SK-N-SH (cell line): ENCODE data around the gene ATRN. TPM values are rescaled to one million over a fixed set of nuclear protein-coding genes. Genes with fewer than 3 reads are reported as not detected.

ENCODE experiments used
- CTCF ChIA-PET: fragments of 300-600, 350-600 bp; formaldehyde crosslinking; extraction: SDS; loops from one replicate; lab custom pipeline; 2021; lab: Yijun Ruan, JAX
- POLR2A ChIA-PET: fragments of 350-600 bp; sonication (Branson Sonifier 250); formaldehyde crosslinking; extraction: SDS; loops from one replicate; lab custom pipeline; 2020; ENCODE audit warnings: antibody characterized with exemption, inconsistent platforms; lab: Yijun Ruan, JAX
- DNase-seq: peaks from one replicate; pipeline ENCODE4 v3.0.0; 2012
- H2AFZ ChIP-seq: fragments of 200-600 bp; sonication (generic); 2 replicates; pipeline ENCODE4 v1.8.1; 2016; ENCODE audit warnings: antibody characterized with exemption, mild to moderate bottlenecking, low read depth
- H3F3A ChIP-seq: fragments of 200-600 bp; sonication (generic); replicated peaks from 2 replicates; pipeline ENCODE3; 2016; ENCODE audit warnings: antibody characterized with exemption, mild to moderate bottlenecking; ENCODE audit not compliant: insufficient read depth
- H3K27ac ChIP-seq, 2 experiments: fragments of 200-500 bp in 1 of 2; fragments of 200-600 bp in 1 of 2; sonication (Bioruptor generic) in 1 of 2; sonication (generic), shearing (Covaris generic) in 1 of 2; 2 replicates each; pipeline versions ENCODE4 v1.5.1 to v1.6.1; 2014 to 2016; ENCODE audit warnings: low read depth in 2 of 2, inconsistent platforms in 1 of 2, low read length in 1 of 2, mild to moderate bottlenecking in 1 of 2, mixed read lengths in 1 of 2
- H3K27me3 ChIP-seq: fragments of 200-600 bp; sonication (generic), shearing (Covaris generic); 2 replicates; pipeline ENCODE4 v1.6.1; 2016; ENCODE audit warnings: mixed run types; ENCODE audit not compliant: insufficient read depth
- H3K36me3 ChIP-seq, 2 experiments: fragments of 200-500 bp in 1 of 2; fragments of 200-600 bp in 1 of 2; sonication (Bioruptor generic) in 1 of 2; sonication (generic) in 1 of 2; replicated peaks in 1 of 2; 2 replicates each; pipeline versions ENCODE3 to v1.5.1; 2014 to 2016; ENCODE audit warnings: low read length in 1 of 2, mild to moderate bottlenecking in 1 of 2; ENCODE audit not compliant: insufficient read depth in 2 of 2, control insufficient read depth in 1 of 2
- H3K4me1 ChIP-seq, 2 experiments: fragments of 200-500 bp in 1 of 2; fragments of 200-600 bp in 1 of 2; sonication (Bioruptor generic) in 1 of 2; sonication (generic), shearing (Covaris generic) in 1 of 2; 2 replicates each; pipeline versions ENCODE4 v1.5.1 to v1.6.1; 2014 to 2016; ENCODE audit warnings: low read depth in 1 of 2, low read length in 1 of 2, mixed run types in 1 of 2; ENCODE audit not compliant: insufficient read depth in 2 of 2, control insufficient read depth in 1 of 2
- H3K4me2 ChIP-seq: fragments of 200-600 bp; sonication (generic), shearing (Covaris generic); 2 replicates; pipeline ENCODE4 v1.6.1; 2017; ENCODE audit warnings: mixed run types
- H3K4me3 ChIP-seq, 2 experiments: fragments of 200-500 bp in 1 of 2; fragments of 200-600 bp in 1 of 2; sonication (Bioruptor generic) in 1 of 2; sonication (generic), shearing (Covaris generic) in 1 of 2; 2 replicates each; pipeline versions ENCODE4 v1.5.1 to v1.8.1; 2014 to 2016; ENCODE audit warnings: low read depth in 2 of 2, inconsistent platforms in 1 of 2, low read length in 1 of 2, mild to moderate bottlenecking in 1 of 2, mixed read lengths in 1 of 2, moderate library complexity in 1 of 2
- H3K79me2 ChIP-seq: fragments of 200-600 bp; sonication (generic); 2 replicates; pipeline ENCODE4 v1.8.1; 2017; ENCODE audit warnings: mild to moderate bottlenecking; ENCODE audit not compliant: insufficient read depth
- H3K9ac ChIP-seq: fragments of 200-600 bp; sonication (generic); 2 replicates; pipeline ENCODE4 v1.6.1; 2017; ENCODE audit warnings: mixed run types
- H3K9me2 ChIP-seq: fragments of 200-600 bp; sonication (generic); 2 replicates; pipeline ENCODE4 v1.6.1; 2017; ENCODE audit warnings: mixed run types
- H3K9me3 ChIP-seq: fragments of 200-600 bp; sonication (generic); 2 replicates; pipeline ENCODE4 v1.6.1; 2017; ENCODE audit warnings: mixed run types, mild to moderate bottlenecking, moderate library complexity
- H4K20me1 ChIP-seq: fragments of 200-600 bp; sonication (generic); 2 replicates; pipeline ENCODE4 v1.6.1; 2017; ENCODE audit warnings: mild to moderate bottlenecking, mixed run types; ENCODE audit not compliant: insufficient read depth
- ELF1 ChIP-seq: IDR thresholded peaks from 2 replicates; pipeline ENCODE4 v1.4.0; 2012
- EZH2phosphoT487 ChIP-seq: fragments of 200-600 bp; sonication (generic); IDR thresholded peaks from 2 replicates; pipeline ENCODE4 v1.6.1; 2017; ENCODE audit warnings: low read depth, mixed run types, mild to moderate bottlenecking, antibody characterized with exemption, moderate library complexity, borderline replicate concordance
- FOXM1 ChIP-seq: IDR thresholded peaks from 2 replicates; pipeline ENCODE4 v1.4.0; 2012; ENCODE audit warnings: low read depth, mild to moderate bottlenecking
- JUND ChIP-seq: IDR thresholded peaks from 2 replicates; pipeline ENCODE4 v1.4.0; 2012
- NFIC ChIP-seq: IDR thresholded peaks from 2 replicates; pipeline ENCODE4 v1.4.0; 2012; ENCODE audit warnings: borderline replicate concordance
- RXRA ChIP-seq: IDR thresholded peaks from 2 replicates; pipeline ENCODE4 v1.4.0; 2012; ENCODE audit warnings: low read depth, mild to moderate bottlenecking, borderline replicate concordance
- SMC3 ChIP-seq: IDR thresholded peaks from 2 replicates; pipeline ENCODE4 v1.6.1; 2012; ENCODE audit warnings: low read depth, low read length, improper control_type of control experiment
- TAF1 ChIP-seq: IDR thresholded peaks from 2 replicates; pipeline ENCODE4 v1.6.1; 2012; ENCODE audit warnings: low read depth, mild to moderate bottlenecking, low read length, moderate library complexity, borderline replicate concordance
- TEAD4 ChIP-seq: IDR thresholded peaks from 2 replicates; pipeline ENCODE4 v1.4.0; 2012; ENCODE audit warnings: mild to moderate bottlenecking, borderline replicate concordance; ENCODE audit not compliant: insufficient read depth
- YY1 ChIP-seq: IDR thresholded peaks from 2 replicates; pipeline ENCODE4 v1.4.0; 2012; ENCODE audit warnings: low read depth, mild to moderate bottlenecking
- WGBS: methylation state at CpG from one replicate; pipeline ENCODE4 v1.1.6; 2017; ENCODE audit warnings: low lambda C conversion rate; 5-methylcytosine and 5-hydroxymethylcytosine counted together
- polyA plus RNA-seq, 3 experiments: library from polyadenylated mRNA; depleted of rRNA; stranded (reverse); fragments of >200 nt; gene quantifications; 2 replicates each; pipeline ENCODE4 v1.2.3, GENCODE V29; 2012
- TF ChIP-seq, protein P1 (sequence below): IDR thresholded peaks from 2 replicates; pipeline ENCODE4 v1.4.0; 2012; ENCODE audit warnings: low read depth, borderline replicate concordance
- TF ChIP-seq, protein P2 (sequence below): fragments of 150-350 bp; IDR thresholded peaks from 2 replicates; pipeline ENCODE4 v1.6.1; 2016; ENCODE audit warnings: mild to moderate bottlenecking, low read depth, low read length
- TF ChIP-seq, protein P3 (sequence below): IDR thresholded peaks from 2 replicates; pipeline ENCODE4 v1.6.1; 2012; ENCODE audit warnings: mild to moderate bottlenecking, low read depth, low read length, moderate library complexity
- TF ChIP-seq, protein P4 (sequence below): IDR thresholded peaks from 2 replicates; pipeline ENCODE4; 2012
- TF ChIP-seq, protein P5 (sequence below): fragments of 150-350 bp; IDR thresholded peaks from 2 replicates; pipeline ENCODE4 v1.6.1; 2017; ENCODE audit warnings: antibody characterized with exemption, low read length, low read depth, borderline replicate concordance

The ATRN gene
- polyA plus RNA-seq, 1 of the 3 experiments (the other 2 are of a cell fraction) = 33.8 TPM

DNA sequence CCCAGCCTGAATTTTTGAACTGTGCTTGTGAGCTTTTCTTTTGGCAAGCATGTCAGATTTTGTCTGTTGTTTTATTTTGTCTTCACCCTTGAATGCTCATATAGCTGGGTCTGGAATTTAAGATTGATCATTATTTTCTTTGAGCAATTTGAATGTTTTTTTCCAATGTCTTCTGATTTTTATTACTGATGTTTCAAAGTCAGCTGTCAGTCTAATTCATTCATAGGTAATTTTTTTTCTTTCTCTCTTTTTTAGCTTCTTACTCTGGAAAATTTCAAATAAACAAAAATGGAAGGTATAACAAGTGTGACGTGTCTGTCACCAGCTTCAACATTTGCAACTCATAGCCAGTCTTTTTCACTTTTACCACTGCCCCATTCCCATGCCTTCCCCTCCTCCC, 15.1 kb downstream of the ATRN start (continued):
- TF ChIP-seq, protein P1, sequence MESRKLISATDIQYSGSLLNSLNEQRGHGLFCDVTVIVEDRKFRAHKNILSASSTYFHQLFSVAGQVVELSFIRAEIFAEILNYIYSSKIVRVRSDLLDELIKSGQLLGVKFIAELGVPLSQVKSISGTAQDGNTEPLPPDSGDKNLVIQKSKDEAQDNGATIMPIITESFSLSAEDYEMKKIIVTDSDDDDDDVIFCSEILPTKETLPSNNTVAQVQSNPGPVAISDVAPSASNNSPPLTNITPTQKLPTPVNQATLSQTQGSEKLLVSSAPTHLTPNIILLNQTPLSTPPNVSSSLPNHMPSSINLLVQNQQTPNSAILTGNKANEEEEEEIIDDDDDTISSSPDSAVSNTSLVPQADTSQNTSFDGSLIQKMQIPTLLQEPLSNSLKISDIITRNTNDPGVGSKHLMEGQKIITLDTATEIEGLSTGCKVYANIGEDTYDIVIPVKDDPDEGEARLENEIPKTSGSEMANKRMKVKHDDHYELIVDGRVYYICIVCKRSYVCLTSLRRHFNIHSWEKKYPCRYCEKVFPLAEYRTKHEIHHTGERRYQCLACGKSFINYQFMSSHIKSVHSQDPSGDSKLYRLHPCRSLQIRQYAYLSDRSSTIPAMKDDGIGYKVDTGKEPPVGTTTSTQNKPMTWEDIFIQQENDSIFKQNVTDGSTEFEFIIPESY = no peak
- TF ChIP-seq ELF1 (no peak), NFIC (no peak), FOXM1 (no peak)
- TF ChIP-seq, protein P2, sequence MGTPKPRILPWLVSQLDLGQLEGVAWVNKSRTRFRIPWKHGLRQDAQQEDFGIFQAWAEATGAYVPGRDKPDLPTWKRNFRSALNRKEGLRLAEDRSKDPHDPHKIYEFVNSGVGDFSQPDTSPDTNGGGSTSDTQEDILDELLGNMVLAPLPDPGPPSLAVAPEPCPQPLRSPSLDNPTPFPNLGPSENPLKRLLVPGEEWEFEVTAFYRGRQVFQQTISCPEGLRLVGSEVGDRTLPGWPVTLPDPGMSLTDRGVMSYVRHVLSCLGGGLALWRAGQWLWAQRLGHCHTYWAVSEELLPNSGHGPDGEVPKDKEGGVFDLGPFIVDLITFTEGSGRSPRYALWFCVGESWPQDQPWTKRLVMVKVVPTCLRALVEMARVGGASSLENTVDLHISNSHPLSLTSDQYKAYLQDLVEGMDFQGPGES = no peak
- TF ChIP-seq, all 33 proteins: peak for 0

DNA sequence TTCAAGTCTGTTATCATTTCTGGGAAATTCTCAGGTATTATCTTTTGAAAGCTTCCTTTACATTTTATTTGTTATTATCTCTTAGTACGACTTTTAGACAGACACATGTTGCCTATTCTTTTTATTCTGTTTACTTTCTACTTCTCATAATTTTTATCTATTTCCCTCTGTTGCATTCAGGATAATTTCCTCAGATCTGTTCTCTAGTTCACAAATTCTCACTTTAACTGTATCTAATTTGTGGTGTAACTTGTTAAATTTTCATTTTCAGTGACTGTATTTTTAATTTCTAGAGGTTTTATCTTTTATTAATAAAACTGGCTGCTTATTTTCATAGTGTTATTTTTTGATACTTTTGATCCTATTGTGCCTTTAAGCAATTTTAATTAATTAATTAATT, 16.0 kb downstream of the ATRN start:
- TF ChIP-seq JUND = no peak
- TF ChIP-seq, all 33 proteins: peak for 0
- ChIA-PET POLR2A (no interaction called here), CTCF (no interaction called here)
- Histone ChIP-seq H3K36me3 (peaks cover 0 to 19% of the 10 kb centered on the region in 2 experiments), H3K27me3 (no peaks in the 10 kb centered on the region), H3K4me3 (no peak overlapping the region), H3K79me2 (peaks cover 73% of the 10 kb centered on the region), H3F3A (peaks cover 5% of the 10 kb centered on the region), H3K9ac (no peak overlapping the region), H2AFZ (no peak overlapping the region), H3K4me2 (no peak overlapping the region), H3K9me3 (peaks cover 19% of the 10 kb centered on the region), H3K27ac (no peak overlapping the region), H4K20me1 (peaks cover 3% of the 10 kb centered on the region; the same call in 1 of the 2 replicates), H3K9me2 (no peaks in the 10 kb centered on the region), H3K4me1 (peaks cover 0 to 13% of the 10 kb centered on the region in 2 experiments; a peak in 2 of 4 replicates)
- DNase-seq = no peak
- WGBS = 78% methylated on average over 1 of the region's 1 CpG

DNA sequence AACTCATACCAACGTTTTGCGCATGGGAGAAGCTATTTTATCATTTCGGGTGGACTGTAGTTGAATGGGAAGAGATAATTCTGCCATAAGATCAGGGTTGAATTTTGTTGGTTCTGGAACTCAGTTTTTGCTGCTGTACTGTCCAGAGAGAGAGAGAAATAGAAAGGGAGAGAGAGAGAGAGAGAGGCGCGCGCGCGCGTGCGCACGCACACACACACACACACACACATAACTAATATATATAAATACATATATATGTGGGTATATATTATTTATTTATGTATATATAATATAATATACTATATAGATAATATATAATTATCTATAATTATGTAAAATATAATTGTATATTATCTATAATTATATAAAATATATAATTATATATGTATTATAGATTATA, 21.9 kb downstream of the ATRN start:
- ChIA-PET POLR2A (no interaction called here), CTCF (no interaction called here)
- Histone ChIP-seq H3F3A (no peaks in the 10 kb centered on the region), H3K9me2 (no peaks in the 10 kb centered on the region), H3K9ac (no peak overlapping the region), H3K4me1 (no peaks in the 10 kb centered on the region), H3K9me3 (peaks cover 8% of the 10 kb centered on the region), H3K27ac (no peak overlapping the region), H3K4me2 (no peak overlapping the region), H4K20me1 (no peaks in the 10 kb centered on the region), H3K79me2 (peaks cover 58% of the 10 kb centered on the region), H3K27me3 (no peaks in the 10 kb centered on the region), H3K36me3 (peaks cover 0 to 6% of the 10 kb centered on the region in 2 experiments), H3K4me3 (no peak overlapping the region), H2AFZ (no peak overlapping the region)
- WGBS = 98% methylated on average over 11 of the region's 11 CpGs
- DNase-seq = no peak
- TF ChIP-seq SMC3 (no peak), TAF1 (no peak), RXRA (no peak), YY1 (no peak), EZH2phosphoT487 (no peak), TEAD4 (no peak)
- TF ChIP-seq, protein P3, sequence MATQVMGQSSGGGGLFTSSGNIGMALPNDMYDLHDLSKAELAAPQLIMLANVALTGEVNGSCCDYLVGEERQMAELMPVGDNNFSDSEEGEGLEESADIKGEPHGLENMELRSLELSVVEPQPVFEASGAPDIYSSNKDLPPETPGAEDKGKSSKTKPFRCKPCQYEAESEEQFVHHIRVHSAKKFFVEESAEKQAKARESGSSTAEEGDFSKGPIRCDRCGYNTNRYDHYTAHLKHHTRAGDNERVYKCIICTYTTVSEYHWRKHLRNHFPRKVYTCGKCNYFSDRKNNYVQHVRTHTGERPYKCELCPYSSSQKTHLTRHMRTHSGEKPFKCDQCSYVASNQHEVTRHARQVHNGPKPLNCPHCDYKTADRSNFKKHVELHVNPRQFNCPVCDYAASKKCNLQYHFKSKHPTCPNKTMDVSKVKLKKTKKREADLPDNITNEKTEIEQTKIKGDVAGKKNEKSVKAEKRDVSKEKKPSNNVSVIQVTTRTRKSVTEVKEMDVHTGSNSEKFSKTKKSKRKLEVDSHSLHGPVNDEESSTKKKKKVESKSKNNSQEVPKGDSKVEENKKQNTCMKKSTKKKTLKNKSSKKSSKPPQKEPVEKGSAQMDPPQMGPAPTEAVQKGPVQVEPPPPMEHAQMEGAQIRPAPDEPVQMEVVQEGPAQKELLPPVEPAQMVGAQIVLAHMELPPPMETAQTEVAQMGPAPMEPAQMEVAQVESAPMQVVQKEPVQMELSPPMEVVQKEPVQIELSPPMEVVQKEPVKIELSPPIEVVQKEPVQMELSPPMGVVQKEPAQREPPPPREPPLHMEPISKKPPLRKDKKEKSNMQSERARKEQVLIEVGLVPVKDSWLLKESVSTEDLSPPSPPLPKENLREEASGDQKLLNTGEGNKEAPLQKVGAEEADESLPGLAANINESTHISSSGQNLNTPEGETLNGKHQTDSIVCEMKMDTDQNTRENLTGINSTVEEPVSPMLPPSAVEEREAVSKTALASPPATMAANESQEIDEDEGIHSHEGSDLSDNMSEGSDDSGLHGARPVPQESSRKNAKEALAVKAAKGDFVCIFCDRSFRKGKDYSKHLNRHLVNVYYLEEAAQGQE = no peak
- TF ChIP-seq, protein P4, sequence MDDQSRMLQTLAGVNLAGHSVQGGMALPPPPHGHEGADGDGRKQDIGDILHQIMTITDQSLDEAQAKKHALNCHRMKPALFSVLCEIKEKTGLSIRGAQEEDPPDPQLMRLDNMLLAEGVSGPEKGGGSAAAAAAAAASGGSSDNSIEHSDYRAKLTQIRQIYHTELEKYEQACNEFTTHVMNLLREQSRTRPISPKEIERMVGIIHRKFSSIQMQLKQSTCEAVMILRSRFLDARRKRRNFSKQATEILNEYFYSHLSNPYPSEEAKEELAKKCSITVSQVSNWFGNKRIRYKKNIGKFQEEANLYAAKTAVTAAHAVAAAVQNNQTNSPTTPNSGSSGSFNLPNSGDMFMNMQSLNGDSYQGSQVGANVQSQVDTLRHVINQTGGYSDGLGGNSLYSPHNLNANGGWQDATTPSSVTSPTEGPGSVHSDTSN = no peak
- TF ChIP-seq, protein P5, sequence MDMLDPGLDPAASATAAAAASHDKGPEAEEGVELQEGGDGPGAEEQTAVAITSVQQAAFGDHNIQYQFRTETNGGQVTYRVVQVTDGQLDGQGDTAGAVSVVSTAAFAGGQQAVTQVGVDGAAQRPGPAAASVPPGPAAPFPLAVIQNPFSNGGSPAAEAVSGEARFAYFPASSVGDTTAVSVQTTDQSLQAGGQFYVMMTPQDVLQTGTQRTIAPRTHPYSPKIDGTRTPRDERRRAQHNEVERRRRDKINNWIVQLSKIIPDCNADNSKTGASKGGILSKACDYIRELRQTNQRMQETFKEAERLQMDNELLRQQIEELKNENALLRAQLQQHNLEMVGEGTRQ = no peak
